DMS153 treated with DMSO at 0.1 percent for 48 hours (cell line): ENCODE results near the gene NOC2L.
"Not testable (repeated sequence)": the region's sequence is repeated elsewhere in the genome, so short reads cannot be mapped to it uniquely, and the experiment has no call there.

Source experiments
- DNase-seq: peaks from one replicate; lab custom pipeline; 2025; ENCODE audit not compliant: unreplicated experiment; lab: John Stamatoyannopoulos, UW

Gene NOC2L

GRCh38 chr1:962381-963300, 3.6 kb upstream of the NOC2L start:
- DNase-seq = no peak

GRCh38 chr1:961132-961669, 2.1 kb upstream of the NOC2L start:
- no peak for DNase-seq

GRCh38 chr1:960363-961131, 1.5 kb upstream of the NOC2L start, which contains the start of gene KLHL17:
KLHL17 (plus strand) TSS chr1:960584; CDS start chr1:960694, 110 bp downstream.
- peak; percentile 32 for DNase-seq

- DNase-seq = no peak
These were observed 791 bp upstream of the NOC2L start for GRCh38 chr1:959731-960362.

GRCh38 chr1:956636-957035, 2.4 kb downstream of the NOC2L start:
- DNase-seq = no peak

GRCh38 chr1:955474-955873, 3.6 kb downstream of the NOC2L start:
- DNase-seq = no peak

GRCh38 chr1:954927-955326, 4.1 kb downstream of the NOC2L start:
- DNase-seq = no peak

GRCh38 chr1:953524-954320, 5.3 kb downstream of the NOC2L start:
- no peak for DNase-seq

GRCh38 chr1:952603-953002, 6.5 kb downstream of the NOC2L start:
- no peak for DNase-seq

- no peak for DNase-seq
These were observed 6.9 kb downstream of the NOC2L start for GRCh38 chr1:952201-952600.

GRCh38 chr1:951364-951763, 7.7 kb downstream of the NOC2L start:
- DNase-seq = no peak

- no peak for DNase-seq
These were observed 8.2 kb downstream of the NOC2L start for GRCh38 chr1:950881-951280.

GRCh38 chr1:950268-950667, 8.8 kb downstream of the NOC2L start:
- no peak for DNase-seq

GRCh38 chr1:947958-948357, 11.1 kb downstream of the NOC2L start:
- DNase-seq = no peak

- not testable (repeated sequence) for DNase-seq
These were observed 12.2 kb downstream of the NOC2L start for GRCh38 chr1:946811-947210.

- DNase-seq = no peak
These were observed 13.1 kb downstream of the NOC2L start for GRCh38 chr1:945688-946556.

GRCh38 chr1:944341-945325, 14.4 kb downstream of the NOC2L start:
- DNase-seq = no peak
